IPS-18c (cell line): Measurements from ENCODE around the gene SEC14L3.
"Not testable (repeated sequence)": the region's sequence is repeated elsewhere in the genome, so short reads cannot be mapped to it uniquely, and the experiment has no call there.

Experiments used
- H3K4me3 ChIP-seq: 2 replicates; pipeline ENCODE4 v1.7.0; 2013; ENCODE audit warnings: low read depth, mild to moderate bottlenecking, low read length, moderate library complexity; ENCODE audit not compliant: insufficient read depth
- H3K9me3 ChIP-seq: one replicate; pipeline ENCODE4 v1.6.1; 2013; ENCODE audit warnings: mild to moderate bottlenecking, low read length, moderate library complexity; ENCODE audit not compliant: control insufficient read depth, insufficient read depth

SEC14L3 gene

DNA sequence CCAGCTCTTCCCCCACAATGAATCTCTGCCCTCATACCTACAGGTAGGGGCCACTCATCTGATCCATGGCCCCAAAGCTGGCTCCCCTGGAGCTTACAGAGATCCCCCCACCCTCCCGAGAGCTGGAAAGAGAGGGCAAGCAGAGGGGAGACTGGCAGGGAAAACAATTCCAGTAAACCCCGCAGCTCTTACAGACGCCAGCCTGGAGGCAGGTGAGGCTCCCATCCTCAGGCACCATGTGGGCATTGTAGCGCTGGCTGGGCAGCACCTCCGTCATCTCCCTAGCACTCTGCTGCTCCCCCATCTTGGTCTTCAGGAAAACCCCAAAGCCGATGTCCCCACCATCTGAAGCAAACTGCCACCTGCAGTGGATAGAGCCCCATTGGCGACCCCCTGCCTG is 19.6 kb upstream of the SEC14L3 start:
- Histone ChIP-seq H3K4me3 (no peak overlapping the region), H3K9me3 (no peaks in the 10 kb centered on the region)

- no peak overlapping the region for H3K4me3 ChIP-seq
- H3K9me3 ChIP-seq = no peaks in the 10 kb centered on the region
These were observed 18.6 kb upstream of the SEC14L3 start for GRCh38 chr22:30490399-30490798.

DNA sequence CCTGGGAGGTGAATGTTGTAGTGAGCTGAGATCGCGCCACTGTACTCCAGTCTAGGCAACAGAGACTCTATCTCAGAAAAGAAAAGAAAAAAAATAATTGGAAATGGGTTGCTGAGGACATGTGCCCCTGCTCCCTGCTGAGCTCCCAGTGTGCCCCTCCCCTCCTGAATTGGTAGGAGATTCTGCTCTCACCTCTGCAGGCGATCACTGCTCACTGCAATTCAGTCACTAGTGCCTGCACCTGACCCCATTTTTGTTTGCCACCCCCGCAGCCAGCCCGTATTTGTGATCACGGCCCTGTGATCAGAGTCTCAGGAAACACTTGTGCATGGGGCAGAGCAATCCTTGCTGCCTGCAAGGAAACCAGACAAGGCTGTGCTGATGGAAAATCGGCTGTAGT is 16.3 kb upstream of the SEC14L3 start:
- Histone ChIP-seq H3K4me3 (no peak overlapping the region), H3K9me3 (no peaks in the 10 kb centered on the region)

DNA sequence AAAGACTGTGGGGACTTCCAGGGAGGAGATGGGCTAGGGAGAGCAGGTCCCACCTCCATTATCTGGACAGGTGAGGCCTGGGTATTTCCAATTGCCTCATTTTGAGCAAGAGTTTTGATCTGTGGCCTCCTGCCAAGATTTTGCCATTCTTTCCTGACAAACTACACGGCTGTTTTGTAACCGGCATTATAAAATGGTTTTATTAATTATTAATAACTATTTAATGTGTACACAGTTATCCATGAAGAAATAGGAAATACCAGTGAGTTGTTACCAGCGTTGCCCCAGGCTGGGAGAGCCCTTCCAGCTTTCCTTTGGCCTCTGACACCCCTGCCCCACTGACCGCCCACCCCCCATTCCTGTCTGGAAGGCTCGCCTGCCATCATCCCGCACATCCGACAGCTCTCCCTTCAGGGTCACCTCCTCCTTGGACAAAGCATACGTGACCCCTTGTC is 14.9 kb upstream of the SEC14L3 start:
- Histone ChIP-seq H3K9me3 (no peaks in the 10 kb centered on the region), H3K4me3 (no peak overlapping the region)

DNA sequence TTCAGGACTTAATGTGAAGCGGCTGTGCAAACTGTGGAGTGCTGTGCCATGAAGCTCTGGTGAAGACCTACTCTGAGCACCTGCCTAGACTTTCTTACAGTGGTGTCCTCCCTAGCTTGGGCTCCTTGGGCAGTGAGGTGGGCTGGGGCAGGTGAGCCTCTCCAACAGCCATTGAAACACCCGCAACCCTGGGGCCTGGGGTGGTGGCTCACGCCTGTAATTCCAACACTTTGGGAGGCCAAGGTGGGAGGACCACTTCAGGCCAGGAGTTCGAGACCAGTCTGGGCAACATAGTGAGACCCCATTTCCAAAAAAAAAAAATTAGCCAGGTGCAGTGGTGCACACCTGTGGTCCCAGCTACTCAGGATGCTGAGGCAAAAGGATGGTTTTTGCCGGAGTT is 14.3 kb upstream of the SEC14L3 start:
- Histone ChIP-seq H3K4me3 (no peak overlapping the region), H3K9me3 (no peaks in the 10 kb centered on the region)

- no peak overlapping the region for H3K4me3 ChIP-seq
- H3K9me3 ChIP-seq = no peaks in the 10 kb centered on the region
These were observed 13.7 kb upstream of the SEC14L3 start for GRCh38 chr22:30485362-30485988.

GRCh38 chr22:30483169-30483568 is 11.4 kb upstream of the SEC14L3 start:
- no peak overlapping the region for H3K4me3 ChIP-seq
- no peaks in the 10 kb centered on the region for H3K9me3 ChIP-seq

DNA sequence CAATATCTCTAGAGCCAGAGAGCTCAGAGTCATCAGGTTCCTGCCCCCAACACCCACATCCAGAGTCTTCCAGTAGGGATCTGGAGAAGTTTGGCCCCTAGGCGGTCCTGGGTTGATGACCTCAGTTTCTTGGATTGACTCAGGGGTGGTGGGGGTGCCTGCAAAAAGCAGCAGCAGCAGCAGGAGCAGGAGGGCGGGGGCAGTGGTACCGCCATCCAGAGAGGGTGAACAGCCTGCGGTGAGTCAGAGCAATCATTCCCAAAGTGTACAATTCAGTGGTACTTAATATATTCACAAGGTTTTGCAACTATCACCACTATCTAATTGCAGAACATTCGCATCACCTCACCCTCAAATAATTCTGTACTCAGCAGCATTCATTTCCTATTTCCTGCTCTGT is 9.9 kb upstream of the SEC14L3 start:
- no peak overlapping the region for H3K4me3 ChIP-seq
- peaks cover 2% of the 10 kb centered on the region for H3K9me3 ChIP-seq

DNA sequence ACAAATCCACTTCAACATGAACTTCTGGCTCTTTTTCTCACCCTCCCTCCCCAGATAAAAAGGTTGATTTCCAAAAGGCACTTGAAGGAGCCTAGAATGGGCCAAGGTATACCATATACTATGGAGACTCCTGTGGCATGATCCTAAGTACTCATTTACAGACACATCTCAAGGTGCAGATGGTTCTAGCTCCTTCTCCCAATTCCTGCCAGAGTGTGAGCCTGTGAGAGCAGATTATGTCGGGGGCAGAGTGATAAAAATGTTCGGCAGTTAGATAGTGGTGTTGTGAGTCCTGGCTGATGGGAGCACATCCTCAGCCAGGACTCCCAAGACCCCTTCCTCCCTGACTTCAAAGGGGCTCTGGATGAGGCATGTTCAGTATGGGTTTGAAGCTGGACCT is 8.2 kb upstream of the SEC14L3 start:
- H3K9me3 ChIP-seq = peaks cover 2% of the 10 kb centered on the region
- no peak overlapping the region for H3K4me3 ChIP-seq

DNA sequence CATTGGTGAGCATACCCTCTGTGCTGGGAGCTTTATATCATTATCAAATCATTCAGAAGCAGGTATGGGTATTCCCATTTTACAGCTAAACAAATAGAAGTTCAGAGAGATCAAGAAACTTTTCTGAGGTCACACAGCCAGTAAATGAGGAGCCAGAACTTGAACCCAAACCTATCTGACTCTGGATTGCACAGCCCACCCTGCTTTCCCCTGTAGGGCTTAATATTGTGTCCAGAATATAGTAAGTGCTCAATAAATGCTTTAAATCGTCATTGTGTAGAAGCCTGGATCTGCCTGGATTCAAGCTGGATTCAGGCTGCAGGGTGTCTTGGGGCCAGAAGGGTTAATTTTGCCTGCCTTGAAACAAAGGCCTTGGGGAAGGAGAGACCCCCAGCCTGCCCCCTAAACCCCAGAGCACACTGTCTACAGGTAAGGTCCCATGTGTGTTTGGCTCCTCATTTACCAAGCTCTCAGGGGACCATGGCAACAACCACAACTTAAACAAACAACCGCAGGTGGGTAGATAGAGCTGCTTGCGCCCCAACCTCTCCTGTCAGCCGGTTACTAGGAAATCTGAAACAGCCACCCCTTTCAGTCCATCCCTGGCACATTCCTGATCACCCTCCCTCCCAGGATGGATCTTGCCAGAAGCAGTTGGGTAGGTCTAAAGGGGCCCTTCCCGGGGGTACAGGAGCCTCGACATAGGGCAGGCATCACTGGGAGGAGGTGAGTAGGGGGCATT is 3.0 kb upstream of the SEC14L3 start:
- Histone ChIP-seq H3K9me3 (peaks cover 2% of the 10 kb centered on the region), H3K4me3 (no peak overlapping the region)

GRCh38 chr22:30474121-30474520 is 2.3 kb upstream of the SEC14L3 start:
- Histone ChIP-seq H3K4me3 (no peak overlapping the region), H3K9me3 (peaks cover 2% of the 10 kb centered on the region)

DNA sequence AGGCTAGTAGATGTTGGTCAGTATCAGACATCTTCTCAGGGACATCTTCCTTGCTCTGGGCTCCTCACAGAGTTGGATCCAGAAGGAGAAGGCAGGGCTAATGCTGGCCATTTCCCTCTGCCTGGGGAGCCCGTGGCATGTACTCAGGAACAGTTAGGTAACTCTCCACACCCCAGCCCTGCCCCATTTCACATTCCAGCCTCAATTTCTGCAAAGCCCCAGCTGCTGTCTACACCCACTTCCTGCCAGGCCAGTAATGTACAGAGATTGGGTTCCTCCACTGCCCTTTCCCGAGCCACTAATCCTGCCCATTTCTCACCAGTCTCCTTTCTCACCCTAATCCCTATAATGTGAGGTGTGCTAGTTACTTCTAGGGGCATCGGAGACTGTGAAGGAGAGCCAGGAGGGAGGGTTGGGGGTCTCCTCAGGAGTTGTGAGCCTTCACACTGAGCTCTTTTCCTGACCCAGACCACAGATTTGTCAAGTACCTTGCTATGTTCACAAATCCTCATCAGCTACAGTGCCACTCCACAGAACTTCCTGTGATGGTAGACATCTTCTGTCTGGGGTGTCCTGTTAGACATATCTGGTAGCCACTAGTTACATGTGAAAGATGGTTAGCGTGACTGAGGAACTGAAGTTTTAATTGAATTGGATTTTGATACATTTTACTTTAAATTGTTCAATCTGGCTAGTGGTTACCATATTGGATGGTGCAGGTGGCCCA is 1.3 kb upstream of the SEC14L3 start:
- peaks cover 2% of the 10 kb centered on the region for H3K9me3 ChIP-seq

GRCh38 chr22:30470655-30471054 is 1.2 kb downstream of the SEC14L3 start:
- Histone ChIP-seq H3K9me3 (no peaks in the 10 kb centered on the region), H3K4me3 (no peak overlapping the region)

More for the DNA sequence above, 1.3 kb upstream of the SEC14L3 start:
- no peak overlapping the region for H3K4me3 ChIP-seq

- H3K9me3 ChIP-seq = no peaks in the 10 kb centered on the region
- H3K4me3 ChIP-seq = no peak overlapping the region
These were observed 2.7 kb downstream of the SEC14L3 start for GRCh38 chr22:30469165-30469564.

DNA sequence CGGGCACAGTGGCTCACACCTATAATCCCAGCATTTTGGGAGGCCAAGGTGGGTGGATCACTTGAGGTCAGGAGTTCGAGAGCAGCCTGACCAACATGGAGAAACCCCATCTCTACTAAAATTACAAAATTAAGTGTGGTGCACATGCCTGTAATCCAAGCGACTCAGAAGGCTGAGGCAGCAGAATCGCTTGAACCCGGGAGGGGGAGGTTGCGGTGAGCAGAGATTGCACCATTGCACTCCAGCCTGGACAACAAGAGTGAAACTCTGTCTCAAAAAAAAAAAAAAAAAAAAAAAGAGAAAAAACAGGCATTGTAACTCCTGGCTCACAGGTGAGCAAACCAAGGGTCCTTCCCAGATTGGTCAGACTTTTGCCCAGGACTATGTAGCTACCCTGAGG is 11.3 kb downstream of the SEC14L3 start:
- not testable (repeated sequence) for H3K9me3 ChIP-seq, H3K4me3 ChIP-seq

GRCh38 chr22:30460147-30460546 is 11.7 kb downstream of the SEC14L3 start:
- Histone ChIP-seq H3K4me3 (no peak overlapping the region), H3K9me3 (no peaks in the 10 kb centered on the region)

- H3K4me3 ChIP-seq = no peak overlapping the region
- H3K9me3 ChIP-seq = no peaks in the 10 kb centered on the region
These were observed 12.4 kb downstream of the SEC14L3 start for GRCh38 chr22:30459181-30460052.
